Measurements from ENCODE around the gene LRBA. TPM values are rescaled to one million over a fixed set of nuclear protein-coding genes. Genes with fewer than 3 reads are reported as not detected.
"Not testable (repeated sequence)": the region's sequence is repeated elsewhere in the genome, so short reads cannot be mapped to it uniquely, and the experiment has no call there.

LRBA gene, protein sequence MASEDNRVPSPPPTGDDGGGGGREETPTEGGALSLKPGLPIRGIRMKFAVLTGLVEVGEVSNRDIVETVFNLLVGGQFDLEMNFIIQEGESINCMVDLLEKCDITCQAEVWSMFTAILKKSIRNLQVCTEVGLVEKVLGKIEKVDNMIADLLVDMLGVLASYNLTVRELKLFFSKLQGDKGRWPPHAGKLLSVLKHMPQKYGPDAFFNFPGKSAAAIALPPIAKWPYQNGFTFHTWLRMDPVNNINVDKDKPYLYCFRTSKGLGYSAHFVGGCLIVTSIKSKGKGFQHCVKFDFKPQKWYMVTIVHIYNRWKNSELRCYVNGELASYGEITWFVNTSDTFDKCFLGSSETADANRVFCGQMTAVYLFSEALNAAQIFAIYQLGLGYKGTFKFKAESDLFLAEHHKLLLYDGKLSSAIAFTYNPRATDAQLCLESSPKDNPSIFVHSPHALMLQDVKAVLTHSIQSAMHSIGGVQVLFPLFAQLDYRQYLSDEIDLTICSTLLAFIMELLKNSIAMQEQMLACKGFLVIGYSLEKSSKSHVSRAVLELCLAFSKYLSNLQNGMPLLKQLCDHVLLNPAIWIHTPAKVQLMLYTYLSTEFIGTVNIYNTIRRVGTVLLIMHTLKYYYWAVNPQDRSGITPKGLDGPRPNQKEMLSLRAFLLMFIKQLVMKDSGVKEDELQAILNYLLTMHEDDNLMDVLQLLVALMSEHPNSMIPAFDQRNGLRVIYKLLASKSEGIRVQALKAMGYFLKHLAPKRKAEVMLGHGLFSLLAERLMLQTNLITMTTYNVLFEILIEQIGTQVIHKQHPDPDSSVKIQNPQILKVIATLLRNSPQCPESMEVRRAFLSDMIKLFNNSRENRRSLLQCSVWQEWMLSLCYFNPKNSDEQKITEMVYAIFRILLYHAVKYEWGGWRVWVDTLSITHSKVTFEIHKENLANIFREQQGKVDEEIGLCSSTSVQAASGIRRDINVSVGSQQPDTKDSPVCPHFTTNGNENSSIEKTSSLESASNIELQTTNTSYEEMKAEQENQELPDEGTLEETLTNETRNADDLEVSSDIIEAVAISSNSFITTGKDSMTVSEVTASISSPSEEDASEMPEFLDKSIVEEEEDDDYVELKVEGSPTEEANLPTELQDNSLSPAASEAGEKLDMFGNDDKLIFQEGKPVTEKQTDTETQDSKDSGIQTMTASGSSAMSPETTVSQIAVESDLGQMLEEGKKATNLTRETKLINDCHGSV (N-terminal part only)
- 10 to 100 TPM; 76.3 to 86.9 TPM for total RNA-seq
- total RNA-seq: 246 to 312 reads per million in 2 donors

DNA sequence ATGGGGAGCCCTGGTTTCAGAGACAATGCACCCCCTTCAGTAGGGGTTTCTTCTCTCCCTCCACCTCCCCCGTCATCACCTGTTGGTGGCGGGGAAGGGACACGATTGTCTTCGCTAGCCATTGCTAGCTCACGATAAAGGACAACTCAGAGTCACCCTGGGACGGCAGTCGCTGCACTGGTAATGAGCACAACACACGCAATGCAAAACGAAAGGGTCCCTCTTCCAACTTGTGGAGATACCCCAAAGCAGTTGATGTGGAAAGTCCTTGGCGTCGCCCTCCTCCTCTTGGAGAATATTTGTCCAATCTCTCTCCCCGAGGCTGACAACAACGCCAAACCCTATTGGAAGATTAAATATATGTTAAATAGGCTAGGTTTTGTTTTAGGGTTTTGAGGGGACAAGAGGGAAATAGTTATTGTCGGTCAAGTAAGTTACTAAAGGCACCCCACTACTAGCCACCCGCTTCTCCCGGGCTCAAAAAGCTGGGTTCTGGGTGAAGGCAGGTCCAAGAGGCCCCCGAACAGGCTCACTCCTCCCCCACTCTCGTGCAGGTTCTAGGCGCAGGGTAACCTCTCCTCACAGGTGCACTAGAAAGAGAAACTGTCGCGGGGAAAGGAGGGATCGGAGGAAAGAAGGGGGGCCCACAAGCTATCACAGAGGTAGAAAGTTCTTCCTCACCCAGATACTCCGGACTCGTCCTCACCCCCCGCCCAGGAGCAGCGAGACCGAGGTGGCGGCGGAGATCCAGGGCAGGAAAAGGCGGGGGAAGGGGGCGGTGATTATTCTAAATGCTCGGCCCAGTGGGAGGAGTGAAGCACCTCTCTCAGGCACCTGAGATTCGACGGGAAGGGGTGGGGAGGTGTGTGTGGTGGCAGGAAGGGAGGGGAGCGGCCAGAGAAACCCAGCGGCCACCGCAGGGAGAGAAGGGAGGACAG lies at the start of gene LRBA:
Gene LRBA (minus strand): TSS at position 764 of the 938 bp plus-strand sequence. CDS start 642 bp downstream, at position 122.
- peak within 1 kb of the TSS; percentile 99 for H3K4me3 Mint-ChIP-seq
- no peaks in the 10 kb centered on the region for H3K9me3 ChIP-seq (ENCODE audit: control insufficient read depth, low read length, poor library complexity, severe bottlenecking)
- DNase-seq: peak; percentile 68 to 79 (median 72)
- H3K27me3 Mint-ChIP-seq: no peaks in the 10 kb centered on the region
- peak within 1 kb of the TSS; percentile 92 for H3K27ac Mint-ChIP-seq
- peaks cover 23% of the 10 kb centered on the region for H3K4me1 Mint-ChIP-seq
- ATAC-seq: peak; percentile 83
- no peaks in the 10 kb centered on the region for H3K36me3 Mint-ChIP-seq (ENCODE audit: low read depth)

DNA sequence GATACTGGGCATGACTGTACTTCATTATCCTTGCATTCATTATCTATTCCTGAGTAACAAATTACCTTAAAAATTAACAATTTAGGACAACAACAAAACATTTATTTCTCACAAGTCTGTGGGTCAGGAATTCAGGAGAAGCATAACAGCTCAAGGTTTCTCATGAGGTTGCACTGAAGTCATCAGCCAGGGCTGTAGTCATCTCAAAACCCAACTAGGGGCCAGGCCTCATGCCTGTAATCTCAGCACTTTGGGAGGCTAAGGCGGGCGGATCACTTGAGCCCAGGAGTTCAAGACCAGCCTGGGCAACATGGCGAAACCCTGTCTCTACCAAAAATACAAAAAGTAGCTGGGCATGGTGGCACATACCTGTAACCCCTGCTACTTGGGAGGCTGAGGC lies 48.1 kb upstream of the LRBA start:
- not testable (repeated sequence) for H3K4me1 Mint-ChIP-seq; H3K9me3 ChIP-seq (ENCODE audit: control insufficient read depth, low read length, poor library complexity, severe bottlenecking); H3K27me3 Mint-ChIP-seq; H3K27ac Mint-ChIP-seq; H3K36me3 Mint-ChIP-seq (ENCODE audit: low read depth); DNase-seq; ATAC-seq; H3K4me3 Mint-ChIP-seq

- H3K27me3 Mint-ChIP-seq: no peaks in the 10 kb centered on the region
- H3K27ac Mint-ChIP-seq: no peak overlapping the region
- ATAC-seq (no peak), DNase-seq (no peak)
- no peaks in the 10 kb centered on the region for H3K36me3 Mint-ChIP-seq (ENCODE audit: low read depth)
- no peak overlapping the region for H3K4me3 Mint-ChIP-seq
- H3K9me3 ChIP-seq (ENCODE audit: control insufficient read depth, low read length, poor library complexity, severe bottlenecking): no peaks in the 10 kb centered on the region
- no peaks in the 10 kb centered on the region for H3K4me1 Mint-ChIP-seq
These were observed 40.5 kb upstream of the LRBA start for GRCh38 chr4:151055539-151055938.

GRCh38 chr4:151052785-151053184 lies 37.7 kb upstream of the LRBA start:
- no peaks in the 10 kb centered on the region for H3K4me1 Mint-ChIP-seq
- no peak for ATAC-seq
- H3K9me3 ChIP-seq (ENCODE audit: control insufficient read depth, low read length, poor library complexity, severe bottlenecking): no peaks in the 10 kb centered on the region
- H3K27me3 Mint-ChIP-seq: no peaks in the 10 kb centered on the region
- no peak for DNase-seq
- H3K4me3 Mint-ChIP-seq: no peak overlapping the region
- no peak overlapping the region for H3K27ac Mint-ChIP-seq
- no peaks in the 10 kb centered on the region for H3K36me3 Mint-ChIP-seq (ENCODE audit: low read depth)

DNA sequence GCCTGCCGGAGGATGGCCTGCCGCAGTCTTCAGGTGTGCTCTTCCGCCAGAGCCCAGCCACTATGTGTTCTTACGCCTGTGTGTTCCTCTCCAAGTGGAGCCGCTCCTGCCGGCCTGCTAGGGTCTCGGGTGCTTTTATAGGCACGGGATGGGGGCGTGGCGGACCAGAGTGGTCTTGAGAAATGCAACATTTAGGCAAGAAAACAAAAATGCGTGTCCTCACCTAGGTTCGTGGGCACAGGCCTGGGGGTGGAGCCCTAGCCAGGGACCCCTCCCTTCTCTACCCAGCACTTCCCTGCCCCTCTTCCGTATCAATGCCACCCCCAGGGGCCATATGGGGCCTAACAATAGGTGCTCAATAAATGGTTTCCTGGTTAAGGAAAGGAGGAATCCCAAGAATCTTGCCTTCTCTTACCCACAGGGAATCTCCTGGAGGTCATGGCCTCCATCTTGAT lies 34.4 kb upstream of the LRBA start:
- no peak overlapping the region for H3K4me3 Mint-ChIP-seq
- no peaks in the 10 kb centered on the region for H3K4me1 Mint-ChIP-seq
- ATAC-seq (no peak), DNase-seq (no peak)
- H3K27ac Mint-ChIP-seq: no peak overlapping the region
- H3K27me3 Mint-ChIP-seq: no peaks in the 10 kb centered on the region
- H3K9me3 ChIP-seq (ENCODE audit: control insufficient read depth, low read length, poor library complexity, severe bottlenecking): no peaks in the 10 kb centered on the region
- H3K36me3 Mint-ChIP-seq (ENCODE audit: low read depth): no peaks in the 10 kb centered on the region

DNA sequence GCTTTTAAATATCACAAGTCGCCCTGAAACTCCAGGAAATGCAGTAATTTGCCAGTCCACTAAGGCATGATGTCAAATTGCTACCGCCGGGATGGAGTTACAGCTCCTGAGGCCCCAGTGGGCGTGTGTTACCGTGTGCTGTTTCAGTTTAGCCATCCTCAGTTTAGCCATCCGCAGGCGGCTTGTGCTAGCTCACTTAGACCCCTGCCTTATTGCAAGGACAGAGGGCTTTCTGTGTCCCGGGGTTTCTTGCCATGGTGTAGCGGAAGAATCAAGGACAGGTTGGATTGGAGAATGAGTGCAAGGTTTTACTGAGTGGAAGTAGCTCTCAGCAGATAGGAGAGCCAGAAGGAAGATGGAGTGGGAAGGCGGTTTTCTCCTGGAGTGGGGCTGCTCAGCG lies 33.8 kb upstream of the LRBA start:
- H3K9me3 ChIP-seq (ENCODE audit: control insufficient read depth, low read length, poor library complexity, severe bottlenecking): no peaks in the 10 kb centered on the region
- no peak for DNase-seq
- ATAC-seq: no peak
- Mint-ChIP-seq H3K27ac (no peak overlapping the region), H3K36me3 (ENCODE audit: low read depth) (no peaks in the 10 kb centered on the region), H3K4me3 (no peak overlapping the region), H3K4me1 (no peaks in the 10 kb centered on the region), H3K27me3 (no peaks in the 10 kb centered on the region)

GRCh38 chr4:151046609-151047008 lies 31.5 kb upstream of the LRBA start:
- H3K36me3 Mint-ChIP-seq (ENCODE audit: low read depth): no peaks in the 10 kb centered on the region
- no peak for ATAC-seq

DNA sequence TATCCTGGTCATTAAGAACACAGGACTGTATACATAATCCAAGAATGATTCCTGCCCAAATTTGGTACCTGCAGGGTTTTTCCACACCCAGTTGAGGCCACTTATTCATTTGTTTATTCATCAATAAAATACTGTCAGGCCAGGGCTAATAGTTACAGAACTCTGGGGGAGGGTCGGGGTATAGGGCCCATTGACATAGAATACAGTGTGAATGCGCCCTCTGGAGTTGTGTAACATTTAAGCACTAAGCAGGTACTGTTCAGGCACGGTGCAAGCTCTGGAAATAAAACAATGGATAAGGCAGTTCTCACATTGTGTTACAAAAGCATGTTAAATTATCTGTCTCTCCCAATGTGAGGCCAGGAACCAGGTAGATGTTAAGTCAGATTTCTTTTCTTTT lies 30.8 kb upstream of the LRBA start:
- ATAC-seq: no peak

More at GRCh38 chr4:151046609-151047008, 31.5 kb upstream of the LRBA start:
- H3K27ac Mint-ChIP-seq: no peak overlapping the region
- DNase-seq: no peak
- H3K27me3 Mint-ChIP-seq: no peaks in the 10 kb centered on the region
- no peaks in the 10 kb centered on the region for H3K4me1 Mint-ChIP-seq
- H3K9me3 ChIP-seq (ENCODE audit: control insufficient read depth, low read length, poor library complexity, severe bottlenecking): no peaks in the 10 kb centered on the region
- H3K4me3 Mint-ChIP-seq: no peak overlapping the region

DNA sequence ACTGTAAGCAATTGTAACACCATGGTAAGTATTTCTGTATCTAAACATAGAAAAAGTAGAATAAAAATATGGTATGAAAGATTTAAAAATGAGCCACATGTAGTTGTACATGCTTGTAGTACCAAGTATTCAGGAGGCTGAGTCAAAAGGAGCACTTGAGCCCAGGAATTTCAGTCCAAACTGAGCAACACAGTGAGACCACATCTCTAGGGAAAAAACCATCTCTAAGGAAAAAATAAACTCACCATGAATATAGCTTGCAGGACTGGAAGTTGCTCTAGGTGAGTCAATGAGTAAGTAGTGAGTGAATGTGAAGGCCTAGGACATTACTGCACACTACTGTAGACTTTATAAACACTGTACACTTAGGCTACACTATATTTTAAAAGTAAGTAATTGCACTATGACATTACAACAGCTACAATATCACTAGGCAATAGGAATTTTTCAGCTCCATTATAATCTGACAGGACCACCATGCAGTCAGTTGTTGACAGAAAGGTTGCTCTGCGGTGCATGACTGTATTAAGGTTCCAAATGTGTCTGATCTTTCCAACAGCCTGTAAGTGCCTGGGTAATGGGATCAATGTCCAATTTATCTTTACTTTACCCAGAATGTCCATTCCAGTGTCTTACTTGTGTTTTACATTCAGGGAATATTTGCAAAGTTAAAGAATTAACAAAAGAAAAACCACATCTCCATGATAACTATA lies 28.9 kb upstream of the LRBA start:
- no peak for DNase-seq
- H3K36me3 Mint-ChIP-seq (ENCODE audit: low read depth): no peaks in the 10 kb centered on the region
- H3K27ac Mint-ChIP-seq: no peak overlapping the region
- H3K27me3 Mint-ChIP-seq: no peaks in the 10 kb centered on the region
- no peak for ATAC-seq
- no peaks in the 10 kb centered on the region for H3K4me1 Mint-ChIP-seq
- no peak overlapping the region for H3K4me3 Mint-ChIP-seq
- no peaks in the 10 kb centered on the region for H3K9me3 ChIP-seq (ENCODE audit: control insufficient read depth, low read length, poor library complexity, severe bottlenecking)

More for the DNA sequence above, 30.8 kb upstream of the LRBA start:
- no peaks in the 10 kb centered on the region for H3K27me3 Mint-ChIP-seq
- no peaks in the 10 kb centered on the region for H3K9me3 ChIP-seq (ENCODE audit: control insufficient read depth, low read length, poor library complexity, severe bottlenecking)
- no peak overlapping the region for H3K27ac Mint-ChIP-seq
- H3K4me1 Mint-ChIP-seq: no peaks in the 10 kb centered on the region
- no peaks in the 10 kb centered on the region for H3K36me3 Mint-ChIP-seq (ENCODE audit: low read depth)
- H3K4me3 Mint-ChIP-seq: no peak overlapping the region
- DNase-seq: no peak

DNA sequence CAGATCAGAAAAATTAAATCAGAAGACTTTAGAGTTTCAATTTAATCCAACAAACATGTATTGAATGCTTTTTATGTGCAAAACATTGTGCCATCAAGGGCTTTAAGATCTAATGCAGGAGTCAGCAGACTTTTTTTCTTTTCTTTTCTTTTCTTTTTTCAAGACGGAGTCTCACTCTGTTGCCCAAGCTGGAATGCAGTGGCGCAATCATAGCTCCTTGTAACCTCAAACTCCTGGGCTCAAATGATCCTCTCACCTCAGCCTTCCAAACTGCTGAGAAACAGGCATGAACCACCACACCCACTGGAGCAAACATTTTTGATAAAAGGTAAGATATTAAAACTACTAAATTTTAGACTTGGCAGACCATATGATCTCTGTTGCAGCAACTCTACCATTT lies 24.6 kb upstream of the LRBA start:
- H3K36me3 Mint-ChIP-seq (ENCODE audit: low read depth): no peaks in the 10 kb centered on the region
- H3K27me3 Mint-ChIP-seq: no peaks in the 10 kb centered on the region
- no peak overlapping the region for H3K4me3 Mint-ChIP-seq
- DNase-seq (no peak), ATAC-seq (no peak)
- no peaks in the 10 kb centered on the region for H3K9me3 ChIP-seq (ENCODE audit: control insufficient read depth, low read length, poor library complexity, severe bottlenecking)
- H3K4me1 Mint-ChIP-seq: peaks cover 3% of the 10 kb centered on the region
- no peak overlapping the region for H3K27ac Mint-ChIP-seq

DNA sequence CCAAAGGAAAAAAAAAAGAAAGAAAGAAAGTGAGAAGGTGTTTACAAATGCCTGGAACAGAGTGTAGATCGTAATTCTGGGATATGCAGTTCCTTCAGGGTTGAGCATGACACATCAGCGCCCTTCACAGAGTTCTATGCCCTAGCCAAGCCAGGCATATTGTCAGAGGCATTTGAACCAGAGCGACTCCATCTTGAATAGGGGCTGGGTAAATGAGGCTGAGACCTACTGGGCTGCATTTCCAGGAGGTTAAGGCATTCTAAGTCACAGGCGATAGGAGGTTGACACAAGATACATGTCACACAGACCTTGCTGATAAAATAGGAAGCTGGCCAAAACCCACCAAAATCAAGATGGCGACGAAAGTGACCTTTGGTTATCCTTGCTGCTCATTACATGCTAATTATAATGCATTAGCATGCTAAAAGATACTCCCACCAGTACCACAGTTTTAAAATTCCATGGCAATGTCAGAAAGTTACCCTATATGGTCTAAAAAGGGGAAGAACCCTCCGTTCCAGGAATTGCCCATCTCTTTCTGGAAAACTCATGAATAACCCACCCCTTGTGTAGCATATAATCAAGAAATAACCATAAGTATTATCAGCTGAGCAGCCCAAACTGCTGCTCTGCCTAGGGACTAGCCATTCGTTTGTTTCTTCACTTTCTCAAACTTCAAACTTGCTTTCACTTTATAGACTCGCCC lies 23.5 kb upstream of the LRBA start:
- ATAC-seq: no peak
- H3K27me3 Mint-ChIP-seq: no peaks in the 10 kb centered on the region
- H3K9me3 ChIP-seq (ENCODE audit: control insufficient read depth, low read length, poor library complexity, severe bottlenecking): no peaks in the 10 kb centered on the region
- DNase-seq: no peak
- no peak overlapping the region for H3K27ac Mint-ChIP-seq
- peaks cover 3% of the 10 kb centered on the region for H3K4me1 Mint-ChIP-seq
- no peak overlapping the region for H3K4me3 Mint-ChIP-seq
- no peaks in the 10 kb centered on the region for H3K36me3 Mint-ChIP-seq (ENCODE audit: low read depth)

All from T-helper 17 cell (primary cell).